Spleen (tissue), 7 donors: ENCODE data around the gene OSER1.

Experiments
- CTCF ChIP-seq, 11 experiments: fragments of 200-600 bp in 7 of 11; fragments of 450-650 bp in 4 of 11; sonication (generic) in 4 of 11; IDR thresholded peaks in 8 of 11; conservative IDR thresholded peaks in 3 of 11; 1 replicate in 7 of 11; 2 replicates in 4 of 11; pipeline versions ENCODE4 v1.4.0 to v1.8.0; 2016 to 2021; ENCODE audit warnings: antibody characterized with exemption in 11 of 11, inconsistent platforms in 4 of 11, mild to moderate bottlenecking in 1 of 11
- POLR2AphosphoS5 ChIP-seq, 3 donors: sonication (generic); formaldehyde crosslinking; IDR thresholded peaks; one replicate each; pipeline ENCODE4 v1.5.1; 2017; ENCODE audit warnings: antibody characterized with exemption in 3 of 3
- donor health status: DM: no; HTN: no; CAD: no; lungs with moderate emphysema.
- donor health status: DM: no; HTN: no; CAD: no.
- donor health status: DM: no; HTN: no; CAD: no.

GRCh38 chr20:44247131-44247571 is 36.6 kb upstream of the OSER1 start, which contains the start of gene GDAP1L1:
- no peak for TF ChIP-seq POLR2AphosphoS5 (IDR thresholded peaks at IDR 0.05)
- no peak for TF ChIP-seq CTCF (IDR thresholded peaks at IDR 0.05 in 8 of 11, conservative IDR thresholded peaks at IDR 0.05 in 3 of 11)
